Measurements from ENCODE around the gene COX14.
A peak's percentile ranks its signal among the peaks of the same experiment; 100 is the strongest.

COX14 gene

GRCh38 chr12:50070314-50071060 lies 41.5 kb upstream of the COX14 start:
- H3K4me3 ChIP-seq (ENCODE audit: control insufficient read depth, low read depth, low read length): no peak overlapping the region
- TF ChIP-seq CTCF (IDR thresholded peaks at IDR 0.05; ENCODE audit: control insufficient read depth, insufficient read depth, low read depth, low read length, missing control alignments): peak; percentile 99
- no peak for DNase-seq (ENCODE audit: low read depth)

- no peak for DNase-seq (ENCODE audit: low read depth)
- TF ChIP-seq CTCF (IDR thresholded peaks at IDR 0.05; ENCODE audit: control insufficient read depth, insufficient read depth, low read depth, low read length, missing control alignments): no peak
- H3K4me3 ChIP-seq (ENCODE audit: control insufficient read depth, low read depth, low read length): no peak overlapping the region
Observed at GRCh38 chr12:50072198-50072907, 39.7 kb upstream of the COX14 start.

- no peak for TF ChIP-seq CTCF (IDR thresholded peaks at IDR 0.05; ENCODE audit: control insufficient read depth, insufficient read depth, low read depth, low read length, missing control alignments)
- DNase-seq (ENCODE audit: low read depth): no peak
- no peak overlapping the region for H3K4me3 ChIP-seq (ENCODE audit: control insufficient read depth, low read depth, low read length)
Observed at GRCh38 chr12:50073206-50073605, 38.8 kb upstream of the COX14 start.

GRCh38 chr12:50073712-50074111 lies 38.3 kb upstream of the COX14 start:
- DNase-seq (ENCODE audit: low read depth): no peak
- no peak for TF ChIP-seq CTCF (IDR thresholded peaks at IDR 0.05; ENCODE audit: control insufficient read depth, insufficient read depth, low read depth, low read length, missing control alignments)
- no peak overlapping the region for H3K4me3 ChIP-seq (ENCODE audit: control insufficient read depth, low read depth, low read length)

GRCh38 chr12:50074936-50075807 lies 36.9 kb upstream of the COX14 start:
- no peak overlapping the region for H3K4me3 ChIP-seq (ENCODE audit: control insufficient read depth, low read depth, low read length)
- TF ChIP-seq CTCF (IDR thresholded peaks at IDR 0.05; ENCODE audit: control insufficient read depth, insufficient read depth, low read depth, low read length, missing control alignments): peak; percentile 95
- DNase-seq (ENCODE audit: low read depth): peak; percentile 43

GRCh38 chr12:50075808-50076170 lies 36.2 kb upstream of the COX14 start:
- no peak for DNase-seq (ENCODE audit: low read depth)
- TF ChIP-seq CTCF (IDR thresholded peaks at IDR 0.05; ENCODE audit: control insufficient read depth, insufficient read depth, low read depth, low read length, missing control alignments): no peak
- H3K4me3 ChIP-seq (ENCODE audit: control insufficient read depth, low read depth, low read length): no peak overlapping the region
